HepG2 (cell line): ENCODE measurements around the gene FAM222A. TPM values are rescaled to one million over a fixed set of nuclear protein-coding genes. Genes with fewer than 3 reads are reported as not detected.

Source experiments
- ATAC-seq: fragments of 200-7000 bp; cut with Tn5 transposase; 3 replicates; pipeline ENCODE4 v1.9.1; 2020; ENCODE audit warnings: mild to moderate bottlenecking, moderate library complexity
- BruUV-seq: library from RNA; stranded (reverse); fragments of 400-500 nt; replicated peaks from 2 replicates; lab custom pipeline; 2021; lab: Mats Ljungman, UMichigan
- CTCF ChIA-PET: fragments of 300-600 bp; formaldehyde crosslinking; extraction: SDS; loops from one replicate; lab custom pipeline; 2021; ENCODE audit warnings: low total read pairs, inconsistent platforms, low intra/inter-chr PET ratio; lab: Yijun Ruan, JAX
- POLR2A ChIA-PET: fragments of 350-600 bp; sonication (Branson Sonifier 250); formaldehyde crosslinking; loops from one replicate; lab custom pipeline; 2020; ENCODE audit warnings: antibody characterized with exemption, inconsistent platforms; lab: Yijun Ruan, JAX
- DNase-seq: peaks from one replicate; pipeline ENCODE4 v3.0.0-alpha.2; 2015; ENCODE audit warnings: low spot score
- FAIRE-seq: peaks from 3 replicates; lab custom pipeline; 2011; peaks lifted over from hg19 to GRCh38; lab: Jason Lieb, UNC
- H2AFZ ChIP-seq: one replicate; pipeline ENCODE4 v1.6.1; 2011; ENCODE audit warnings: low read length, inconsistent platforms
- H3K27ac ChIP-seq: fragments of 300-600 bp; 3 replicates; pipeline ENCODE4 v1.8.0; 2011; ENCODE audit warnings: mixed run types, mild to moderate bottlenecking, mixed read lengths, low read length, inconsistent platforms; ENCODE audit not compliant: insufficient read depth; ENCODE audit errors: extremely low read length
- H3K27me3 ChIP-seq, 2 experiments: fragments of 200-600 bp in 1 of 2; 2 replicates in 1 of 2; 3 replicates in 1 of 2; pipeline versions ENCODE4 v1.6.0 to v1.8.0; 2011; ENCODE audit warnings: low read length in 2 of 2, mild to moderate bottlenecking in 2 of 2, moderate library complexity in 2 of 2, inconsistent platforms in 1 of 2; ENCODE audit not compliant: insufficient read depth in 2 of 2, control insufficient read depth in 1 of 2
- H3K36me3 ChIP-seq, 2 experiments: fragments of 200-600 bp in 1 of 2; replicated peaks in 1 of 2; 2 replicates in 1 of 2; 3 replicates in 1 of 2; pipeline versions ENCODE4 v1.5.1 to v1.8.0; 2011; ENCODE audit warnings: low read length in 2 of 2, inconsistent platforms in 1 of 2; ENCODE audit not compliant: insufficient read depth in 2 of 2, control insufficient read depth in 1 of 2
- H3K4me1 ChIP-seq: 2 replicates; pipeline ENCODE4 v1.5.1; 2012; ENCODE audit warnings: low read length, inconsistent platforms; ENCODE audit not compliant: insufficient read depth
- H3K4me2 ChIP-seq: 2 replicates; pipeline ENCODE4 v1.6.0; 2011; ENCODE audit warnings: low read depth, low read length, inconsistent platforms
- H3K4me3 ChIP-seq, 3 experiments: fragments of 200-600 bp in 1 of 3; sonication (generic), shearing (Covaris generic) in 1 of 3; replicated peaks in 1 of 3; 2 replicates each; pipeline ENCODE4 v1.5.1; 2011 to 2016; ENCODE audit warnings: low read length in 3 of 3, inconsistent platforms in 2 of 3, low read depth in 2 of 3, mild to moderate bottlenecking in 2 of 3, control low read depth in 1 of 3, mixed read lengths in 1 of 3; ENCODE audit not compliant: insufficient read depth in 1 of 3
- H3K79me2 ChIP-seq: one replicate; pipeline ENCODE4 v1.6.1; 2011; ENCODE audit warnings: low read length, inconsistent platforms; ENCODE audit not compliant: insufficient read depth
- H3K9ac ChIP-seq: 2 replicates; pipeline ENCODE4 v1.6.0; 2011; ENCODE audit warnings: mild to moderate bottlenecking, low read depth, low read length, inconsistent platforms; ENCODE audit not compliant: insufficient read depth
- H3K9me3 ChIP-seq: 2 replicates; pipeline ENCODE4 v1.5.1; 2012; ENCODE audit warnings: mild to moderate bottlenecking, low read length
- H4K20me1 ChIP-seq: 2 replicates; pipeline ENCODE4 v1.6.0; 2011; ENCODE audit warnings: inconsistent platforms, mild to moderate bottlenecking, low read length, moderate library complexity; ENCODE audit not compliant: insufficient read depth
- ADNP ChIP-seq: sonication (generic); formaldehyde crosslinking; IDR thresholded peaks from 2 replicates; pipeline ENCODE4 v1.4.0; 2020; ENCODE audit warnings: missing genetic modification reagents
- AKAP8 ChIP-seq: sonication (generic); formaldehyde crosslinking; IDR thresholded peaks from 2 replicates; pipeline ENCODE4 v1.5.1; 2020; ENCODE audit warnings: mild to moderate bottlenecking, missing genetic modification reagents
- HNRNPH1 ChIP-seq: fragments of 200-400 bp; formaldehyde crosslinking; optimal IDR thresholded peaks from 2 replicates; pipeline ENCODE3; 2017; ENCODE audit warnings: mild to moderate bottlenecking, low read depth, low read length
- HOXA9 ChIP-seq: sonication (generic); formaldehyde crosslinking; IDR thresholded peaks from 2 replicates; pipeline ENCODE4 v1.8.1; 2022; ENCODE audit warnings: missing genetic modification reagents, mild to moderate bottlenecking, moderate library complexity, borderline replicate concordance
- PBX3 ChIP-seq: sonication (generic); formaldehyde crosslinking; IDR thresholded peaks from 2 replicates; pipeline ENCODE4 v1.8.1; 2023; ENCODE audit warnings: missing genetic modification reagents, inconsistent platforms, borderline replicate concordance
- REXO4 ChIP-seq: sonication (generic); formaldehyde crosslinking; IDR thresholded peaks from 2 replicates; pipeline ENCODE4 v1.8.0; 2022; ENCODE audit warnings: missing genetic modification reagents, mild to moderate bottlenecking, borderline replicate concordance
- SIX4 ChIP-seq: sonication (generic); formaldehyde crosslinking; IDR thresholded peaks from 2 replicates; pipeline ENCODE4 v1.4.0; 2020; ENCODE audit warnings: missing genetic modification reagents
- SMAD9 ChIP-seq: sonication (generic); formaldehyde crosslinking; IDR thresholded peaks from 2 replicates; pipeline ENCODE4 v1.5.1; 2020; ENCODE audit warnings: mild to moderate bottlenecking, missing genetic modification reagents
- SP5 ChIP-seq: IDR thresholded peaks from 2 replicates; pipeline ENCODE4 v1.6.1; 2016; ENCODE audit warnings: low read depth, borderline replicate concordance
- TOPORS ChIP-seq: sonication (generic); formaldehyde crosslinking; IDR thresholded peaks from 2 replicates; pipeline ENCODE4 v1.8.0; 2023; ENCODE audit warnings: mild to moderate bottlenecking, missing genetic modification reagents
- ZBTB3 ChIP-seq: sonication (generic); formaldehyde crosslinking; IDR thresholded peaks from 2 replicates; pipeline ENCODE4 v1.4.0; 2020; ENCODE audit warnings: low read depth, mild to moderate bottlenecking, moderate library complexity, missing genetic modification reagents, borderline replicate concordance
- ZFYVE20 ChIP-seq: sonication (generic); formaldehyde crosslinking; IDR thresholded peaks from 2 replicates; pipeline ENCODE4 v1.8.0; 2023; ENCODE audit warnings: low read depth, mild to moderate bottlenecking, moderate library complexity, missing genetic modification reagents, borderline replicate concordance
- ZMAT5 ChIP-seq: sonication (generic); formaldehyde crosslinking; IDR thresholded peaks from 2 replicates; pipeline ENCODE4 v1.5.0; 2020; ENCODE audit warnings: mild to moderate bottlenecking, low read depth, missing genetic modification reagents, borderline replicate concordance
- ZNF10 ChIP-seq: sonication (generic); formaldehyde crosslinking; IDR thresholded peaks from 2 replicates; pipeline ENCODE4 v1.4.0; 2020; ENCODE audit warnings: mild to moderate bottlenecking, low read depth, missing genetic modification reagents, borderline replicate concordance
- ZNF121 ChIP-seq: sonication (generic); formaldehyde crosslinking; IDR thresholded peaks from 2 replicates; pipeline ENCODE4 v1.5.0; 2020; ENCODE audit warnings: mild to moderate bottlenecking, missing genetic modification reagents
- ZNF30 ChIP-seq: sonication (generic); formaldehyde crosslinking; IDR thresholded peaks from 2 replicates; pipeline ENCODE4 v1.5.0; 2020; ENCODE audit warnings: mild to moderate bottlenecking, missing genetic modification reagents
- ZNF784 ChIP-seq: sonication (generic); formaldehyde crosslinking; IDR thresholded peaks from 2 replicates; pipeline ENCODE4 v1.5.1; 2020; ENCODE audit warnings: missing genetic modification reagents, mild to moderate bottlenecking, borderline replicate concordance
- ZNF83 ChIP-seq: sonication (generic); formaldehyde crosslinking; IDR thresholded peaks from 2 replicates; pipeline ENCODE4 v1.4.0; 2020; ENCODE audit warnings: missing genetic modification reagents, mild to moderate bottlenecking, borderline replicate concordance
- WGBS: methylation state at CpG from one replicate; pipeline ENCODE4 v1.1.6; 2017; ENCODE audit warnings: low lambda C conversion rate; 5-methylcytosine and 5-hydroxymethylcytosine counted together
- in situ Hi-C: cut with HindIII; loops from 2 replicates; pipeline ENCODE4 v1.10.0; 2017; ENCODE audit warnings: low pct_unique_long_range_greater_than_20kb; ENCODE audit not compliant: extremely low pct_ligation_motif_present
- intact Hi-C: fragments of 100-400 bp; cut with micrococcal nuclease; formaldehyde crosslinking; loops from one replicate; pipeline ENCODE4 v1.10.0; 2022; ENCODE audit not compliant: unreplicated experiment
- polyA plus RNA-seq, 8 experiments: library from polyadenylated mRNA; depleted of rRNA in 3 of 8; stranded (reverse) in 7 of 8; unstranded in 1 of 8; fragments of >200 nt; fragmentation: Illumina TruSeq in 4 of 8; extraction: Trizol in 4 of 8; gene quantifications; 2 replicates each; pipeline versions ENCODE4 v1.2.1 to v1.2.3, GENCODE V29; 2011 to 2016; ENCODE audit warnings: low read depth in 4 of 8, missing spikeins in 1 of 8, mixed read lengths in 1 of 8; ENCODE audit not compliant: insufficient read depth in 1 of 8
- total RNA-seq, 5 experiments: library from RNA; depleted of rRNA; stranded (reverse); fragments of >200 nt; fragmentation: Illumina TruSeq; extraction: Trizol; gene quantifications; 2 replicates each; pipeline ENCODE4 v1.2.3, GENCODE V29; 2016; ENCODE audit warnings: low read depth in 1 of 5

Gene FAM222A
- total and polyA plus RNA-seq, 2 of the 13 experiments (the other 11 are each of a cell fraction or from before 2014, with no cell fraction given) = 2.7 to 9.6 TPM

- ChIA-PET POLR2A (interaction anchor here (0.6 to 4.3 kb wide), 13 partner anchors 8 to 141 kb away, joined by 3 to 35 read pairs (median 4); partner anchors contain the start of genes MMAB and MVK), CTCF (interaction anchor here (1.6 kb wide), 1 partner anchor 117 kb away, joined by 7 read pairs; no protein-coding TSS in a partner anchor)
- ATAC-seq = peak; percentile 36
- peaks cover 79% of the 10 kb centered on the region for H3K4me1 ChIP-seq
- H2AFZ ChIP-seq = no peak overlapping the region
- peak overlapping the region; percentile 91 for H3K4me2 ChIP-seq
- FAIRE-seq = no peak
- BruUV-seq = no TSS peak
- H3K4me3 ChIP-seq = peak overlapping the region; percentile 72 to 82 (median 74); a peak in 5 of 6 replicates
- H3K9me3 ChIP-seq = no peaks in the 10 kb centered on the region
- no peaks in the 10 kb centered on the region for H3K27me3 ChIP-seq
- intact Hi-C loops (loop anchor here (1.0 kb wide), 1 partner anchor 117 kb away; no protein-coding TSS in a partner anchor), in situ Hi-C loops (loop anchor here (5.0 kb wide), 2 partner anchors 58 to 117 kb away; no protein-coding TSS in a partner anchor)
- peak overlapping the region; percentile 65 for H3K27ac ChIP-seq
- no CpG with 5 or more reads among the region's 96 CpGs for WGBS
- H3K9ac ChIP-seq = peak overlapping the region; percentile 66
- H3K36me3 ChIP-seq = no peaks in the 10 kb centered on the region; a peak in 1 of 5 replicates
- no peaks in the 10 kb centered on the region for H4K20me1 ChIP-seq
- peaks cover 3% of the 10 kb centered on the region for H3K79me2 ChIP-seq
- peak; percentile 50 for DNase-seq
- no peak for TF ChIP-seq REXO4
- no peak for TF ChIP-seq ZNF10 (CRISPR knock-in tag)
- no peak for TF ChIP-seq SP5 (CRISPR knock-in tag)
- peak; percentile 40; the same call in 1 of the 2 replicates for TF ChIP-seq HOXA9
- TF ChIP-seq ADNP (CRISPR knock-in tag) = no peak
- no peak for TF ChIP-seq ZMAT5 (CRISPR knock-in tag)
- TF ChIP-seq PBX3 (CRISPR knock-in tag) = no peak
- TF ChIP-seq ZBTB3 (CRISPR knock-in tag) = no peak
- TF ChIP-seq HNRNPH1 = no peak
- no peak; the same call in 1 of the 2 replicates for TF ChIP-seq AKAP8 (CRISPR knock-in tag)
- peak; percentile 39; the same call in 1 of the 2 replicates for TF ChIP-seq TOPORS (CRISPR knock-in tag)
- TF ChIP-seq ZNF121 (CRISPR knock-in tag) = no peak
- TF ChIP-seq ZNF83 = no peak
- TF ChIP-seq ZNF30 (CRISPR knock-in tag) = no peak
- no peak for TF ChIP-seq ZFYVE20 (CRISPR knock-in tag)
- TF ChIP-seq SMAD9 = no peak
- TF ChIP-seq ZNF784 (CRISPR knock-in tag) = no peak
- no peak for TF ChIP-seq SIX4 (CRISPR knock-in tag)
Observed at GRCh38 chr12:109714141-109714912, 702 bp downstream of the FAM222A start.
